ENCODE results near the gene PPDPF.

PPDPF gene

DNA sequence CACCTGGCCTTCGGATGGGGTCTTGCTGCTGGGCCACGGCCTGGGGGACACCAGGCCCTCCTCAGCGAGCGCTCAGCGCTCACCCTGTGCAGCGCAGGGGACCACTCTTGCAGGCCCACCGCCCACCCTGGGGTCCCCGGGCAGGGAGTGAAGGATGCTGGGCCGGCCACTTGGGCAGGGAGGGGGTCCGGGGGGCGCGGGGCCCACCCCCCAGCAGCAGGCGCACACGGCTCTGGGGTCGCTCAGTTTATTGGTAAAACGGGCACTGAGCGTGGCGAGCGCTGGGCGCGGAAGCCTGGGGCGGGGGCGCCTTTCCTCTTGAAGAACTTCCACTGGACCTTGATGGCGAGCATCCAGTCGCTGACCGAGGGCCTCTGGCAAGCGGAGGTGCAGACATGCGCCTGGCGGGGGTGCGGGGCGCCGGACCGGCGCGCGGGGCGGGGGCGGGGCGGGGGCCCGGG lies 32.8 kb upstream of the PPDPF start:
- Histone ChIP-seq H3K4me1 (ENCODE audit: control insufficient read depth in 1 of 2, insufficient read depth in 2 of 2, low read length in 2 of 2) (no peaks in the 10 kb centered on the region), H3K4me3 (ENCODE audit: low read depth in 1 of 2, low read length in 2 of 2) (no peak overlapping the region), H3K36me3 (ENCODE audit: control insufficient read depth in 1 of 2, insufficient read depth in 2 of 2, low read length in 2 of 2) (no peaks in the 10 kb centered on the region), H3K27me3 (ENCODE audit: control insufficient read depth in 1 of 2, insufficient read depth in 2 of 2, low read length in 2 of 2) (peaks cover 14 to 18% of the 10 kb centered on the region in 2 donors), H3K9me3 (ENCODE audit: control insufficient read depth in 1 of 2, low read length in 2 of 2) (no peaks in the 10 kb centered on the region), H3K27ac (ENCODE audit: low read depth, low read length) (no peak overlapping the region), H3K9ac (ENCODE audit: low read depth in 1 of 2, low read length in 2 of 2) (no peak overlapping the region)

DNA sequence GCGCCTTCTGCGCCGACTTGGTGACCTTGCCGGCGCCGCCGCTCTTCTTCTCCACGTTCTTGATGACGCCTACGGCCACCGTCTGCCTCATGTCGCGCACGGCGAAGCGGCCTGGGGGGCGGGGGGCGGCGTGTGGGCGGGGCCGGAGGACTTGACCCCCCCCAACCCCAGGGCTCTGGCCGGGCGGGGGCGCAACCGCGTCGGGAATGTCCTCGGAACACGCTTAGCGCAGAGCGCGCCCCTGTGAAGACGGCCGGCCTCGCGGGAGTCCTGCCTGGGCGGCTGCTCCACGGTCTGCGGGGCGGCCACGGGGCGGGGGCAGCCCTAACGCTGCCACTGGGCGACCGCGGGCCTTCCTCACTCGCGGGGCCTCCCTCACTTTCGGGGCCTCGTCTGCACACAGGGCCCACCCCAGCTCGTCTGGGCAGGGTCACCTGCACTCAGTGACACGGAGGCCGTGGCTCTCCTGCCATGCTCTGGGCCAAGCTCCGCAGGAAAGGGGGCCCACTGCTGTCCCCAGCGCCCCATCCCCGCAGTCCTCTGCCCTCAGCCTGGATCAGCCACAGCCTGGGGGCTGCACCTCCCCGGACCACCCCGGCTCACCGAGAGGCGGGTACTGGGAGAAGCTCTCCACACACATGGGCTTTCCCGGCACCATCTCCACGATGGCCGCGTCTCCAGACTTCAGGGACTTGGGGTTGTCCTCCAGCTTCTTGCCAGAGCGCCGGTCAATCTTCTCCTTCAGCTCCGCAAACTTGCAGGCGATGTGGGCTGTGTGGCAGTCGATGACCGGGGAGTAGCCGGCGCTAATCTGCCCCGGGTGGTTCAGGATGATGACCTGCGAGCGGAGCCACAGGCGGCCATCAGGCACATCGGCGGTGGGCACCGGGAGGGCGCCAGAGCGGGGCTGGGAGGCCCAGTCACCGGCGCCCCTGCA lies 32.0 kb upstream of the PPDPF start:
- no peak overlapping the region for H3K27ac ChIP-seq (ENCODE audit: low read depth, low read length)
- H3K9me3 ChIP-seq (ENCODE audit: control insufficient read depth in 1 of 2, low read length in 2 of 2): no peaks in the 10 kb centered on the region
- no peak overlapping the region for H3K4me3 ChIP-seq (ENCODE audit: low read depth in 1 of 2, low read length in 2 of 2)
- H3K9ac ChIP-seq (ENCODE audit: low read depth in 1 of 2, low read length in 2 of 2): no peak overlapping the region
- H3K27me3 ChIP-seq (ENCODE audit: control insufficient read depth in 1 of 2, insufficient read depth in 2 of 2, low read length in 2 of 2): peaks cover 9 to 14% of the 10 kb centered on the region in 2 donors
- no peaks in the 10 kb centered on the region for H3K36me3 ChIP-seq (ENCODE audit: control insufficient read depth in 1 of 2, insufficient read depth in 2 of 2, low read length in 2 of 2)
- no peaks in the 10 kb centered on the region for H3K4me1 ChIP-seq (ENCODE audit: control insufficient read depth in 1 of 2, insufficient read depth in 2 of 2, low read length in 2 of 2)

DNA sequence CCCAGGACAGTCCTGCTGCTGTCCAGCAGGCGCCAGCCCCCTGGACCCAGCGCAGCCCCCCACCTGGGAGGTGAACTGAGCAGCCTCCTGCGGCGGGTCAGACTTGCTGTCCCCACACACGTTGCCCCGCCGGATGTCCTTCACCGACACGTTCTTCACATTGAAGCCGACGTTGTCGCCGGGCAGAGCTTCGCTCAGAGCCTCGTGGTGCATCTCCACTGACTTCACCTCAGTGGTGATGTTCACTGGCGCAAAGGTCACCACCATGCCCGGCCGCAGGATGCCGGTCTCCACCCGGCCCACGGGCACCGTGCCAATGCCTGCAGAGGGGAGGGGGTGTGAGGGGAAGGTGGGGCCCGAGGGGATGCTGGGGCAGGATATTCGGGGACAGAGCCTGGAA lies 30.1 kb upstream of the PPDPF start:
- Histone ChIP-seq H3K4me3 (ENCODE audit: low read depth in 1 of 2, low read length in 2 of 2) (no peak overlapping the region), H3K4me1 (ENCODE audit: control insufficient read depth in 1 of 2, insufficient read depth in 2 of 2, low read length in 2 of 2) (no peaks in the 10 kb centered on the region), H3K36me3 (ENCODE audit: control insufficient read depth in 1 of 2, insufficient read depth in 2 of 2, low read length in 2 of 2) (no peaks in the 10 kb centered on the region), H3K27me3 (ENCODE audit: control insufficient read depth in 1 of 2, insufficient read depth in 2 of 2, low read length in 2 of 2) (peaks cover 4 to 14% of the 10 kb centered on the region in 2 donors), H3K9ac (ENCODE audit: low read depth in 1 of 2, low read length in 2 of 2) (no peak overlapping the region), H3K9me3 (ENCODE audit: control insufficient read depth in 1 of 2, low read length in 2 of 2) (no peaks in the 10 kb centered on the region), H3K27ac (ENCODE audit: low read depth, low read length) (no peak overlapping the region)

DNA sequence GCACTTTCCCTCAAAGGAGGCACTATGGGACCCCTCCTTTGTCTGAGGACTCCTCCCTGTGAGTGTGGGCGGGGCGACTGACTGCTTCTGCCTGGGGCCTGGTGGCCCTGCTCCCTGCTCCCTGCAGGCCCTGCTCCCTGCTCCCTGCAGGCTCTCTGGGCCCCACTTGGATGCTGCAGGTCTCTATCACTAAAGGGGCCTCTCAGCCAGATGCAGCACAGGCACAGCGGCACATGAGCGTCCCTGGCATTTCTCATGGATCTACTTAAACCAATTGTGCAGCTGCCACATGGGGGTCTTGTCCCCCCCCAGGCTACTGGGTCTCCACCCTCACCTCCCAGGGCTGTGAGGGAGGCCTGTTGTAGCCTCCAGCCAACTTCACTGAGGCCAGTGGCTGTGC lies 29.5 kb upstream of the PPDPF start:
- H3K36me3 ChIP-seq (ENCODE audit: control insufficient read depth in 1 of 2, insufficient read depth in 2 of 2, low read length in 2 of 2): no peaks in the 10 kb centered on the region
- H3K27me3 ChIP-seq (ENCODE audit: control insufficient read depth in 1 of 2, insufficient read depth in 2 of 2, low read length in 2 of 2): peaks cover 4 to 18% of the 10 kb centered on the region in 2 donors
- H3K9ac ChIP-seq (ENCODE audit: low read depth in 1 of 2, low read length in 2 of 2): no peak overlapping the region
- H3K27ac ChIP-seq (ENCODE audit: low read depth, low read length): no peak overlapping the region
- H3K9me3 ChIP-seq (ENCODE audit: control insufficient read depth in 1 of 2, low read length in 2 of 2): no peaks in the 10 kb centered on the region
- no peak overlapping the region for H3K4me3 ChIP-seq (ENCODE audit: low read depth in 1 of 2, low read length in 2 of 2)
- no peaks in the 10 kb centered on the region for H3K4me1 ChIP-seq (ENCODE audit: control insufficient read depth in 1 of 2, insufficient read depth in 2 of 2, low read length in 2 of 2)

DNA sequence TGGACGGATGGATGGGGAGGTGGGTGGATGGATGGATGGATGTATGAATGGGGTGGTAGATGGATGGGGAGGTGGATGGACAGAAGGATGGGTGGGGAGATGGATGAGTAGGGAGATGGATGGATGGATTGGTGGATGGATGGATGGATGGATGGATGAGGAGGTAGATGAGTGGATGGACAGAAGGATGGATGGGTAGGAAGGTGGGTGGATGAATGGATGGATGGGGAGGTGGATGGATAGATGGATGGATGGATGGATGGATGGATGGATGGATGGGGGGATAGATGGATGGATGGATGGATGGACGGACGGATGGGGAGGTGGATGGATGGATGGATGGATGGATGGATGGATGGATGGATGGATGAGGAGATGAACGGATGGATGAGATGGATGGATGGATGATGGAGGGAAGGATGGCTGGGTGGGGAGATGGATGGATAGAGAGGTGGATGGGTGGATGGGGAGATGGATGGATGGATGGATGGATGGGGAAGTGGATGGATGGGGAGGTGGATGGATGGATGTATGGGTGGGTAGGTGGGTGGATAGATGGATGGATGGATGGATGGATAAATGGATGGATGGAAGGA lies 28.8 kb upstream of the PPDPF start:
- Histone ChIP-seq H3K27ac (ENCODE audit: low read depth, low read length) (no peak overlapping the region), H3K9me3 (ENCODE audit: control insufficient read depth in 1 of 2, low read length in 2 of 2) (no peaks in the 10 kb centered on the region), H3K4me3 (ENCODE audit: low read depth in 1 of 2, low read length in 2 of 2) (no peak overlapping the region), H3K36me3 (ENCODE audit: control insufficient read depth in 1 of 2, insufficient read depth in 2 of 2, low read length in 2 of 2) (no peaks in the 10 kb centered on the region), H3K9ac (ENCODE audit: low read depth in 1 of 2, low read length in 2 of 2) (no peak overlapping the region), H3K4me1 (ENCODE audit: control insufficient read depth in 1 of 2, insufficient read depth in 2 of 2, low read length in 2 of 2) (peaks cover 0 to 4% of the 10 kb centered on the region in 2 donors), H3K27me3 (ENCODE audit: control insufficient read depth in 1 of 2, insufficient read depth in 2 of 2, low read length in 2 of 2) (peaks cover 6 to 22% of the 10 kb centered on the region in 2 donors)

DNA sequence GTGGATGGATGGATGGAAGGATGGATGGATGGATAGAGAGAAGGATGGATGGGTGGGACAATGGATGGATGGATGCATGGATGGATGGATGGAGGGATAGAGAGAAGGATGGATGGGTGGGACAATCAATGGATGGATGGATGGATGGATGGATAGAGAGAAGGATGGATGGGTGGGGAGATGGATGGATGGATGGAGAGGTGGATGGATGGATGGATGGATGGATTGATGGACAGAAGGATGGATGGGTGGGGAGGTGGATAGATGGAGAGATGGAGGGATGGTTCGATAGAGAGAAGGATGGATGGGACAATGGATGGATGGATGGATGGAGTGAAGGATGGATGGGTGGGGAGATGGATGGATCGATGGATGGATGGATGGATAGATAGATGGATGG lies 28.0 kb upstream of the PPDPF start:
- no peaks in the 10 kb centered on the region for H3K36me3 ChIP-seq (ENCODE audit: control insufficient read depth in 1 of 2, insufficient read depth in 2 of 2, low read length in 2 of 2)
- no peaks in the 10 kb centered on the region for H3K9me3 ChIP-seq (ENCODE audit: control insufficient read depth in 1 of 2, low read length in 2 of 2)
- H3K4me1 ChIP-seq (ENCODE audit: control insufficient read depth in 1 of 2, insufficient read depth in 2 of 2, low read length in 2 of 2): peaks cover 0 to 4% of the 10 kb centered on the region in 2 donors
- no peak overlapping the region for H3K9ac ChIP-seq (ENCODE audit: low read depth in 1 of 2, low read length in 2 of 2)
- peaks cover 14 to 26% of the 10 kb centered on the region in 2 donors for H3K27me3 ChIP-seq (ENCODE audit: control insufficient read depth in 1 of 2, insufficient read depth in 2 of 2, low read length in 2 of 2)
- no peak overlapping the region for H3K27ac ChIP-seq (ENCODE audit: low read depth, low read length)
- H3K4me3 ChIP-seq (ENCODE audit: low read depth in 1 of 2, low read length in 2 of 2): no peak overlapping the region

DNA sequence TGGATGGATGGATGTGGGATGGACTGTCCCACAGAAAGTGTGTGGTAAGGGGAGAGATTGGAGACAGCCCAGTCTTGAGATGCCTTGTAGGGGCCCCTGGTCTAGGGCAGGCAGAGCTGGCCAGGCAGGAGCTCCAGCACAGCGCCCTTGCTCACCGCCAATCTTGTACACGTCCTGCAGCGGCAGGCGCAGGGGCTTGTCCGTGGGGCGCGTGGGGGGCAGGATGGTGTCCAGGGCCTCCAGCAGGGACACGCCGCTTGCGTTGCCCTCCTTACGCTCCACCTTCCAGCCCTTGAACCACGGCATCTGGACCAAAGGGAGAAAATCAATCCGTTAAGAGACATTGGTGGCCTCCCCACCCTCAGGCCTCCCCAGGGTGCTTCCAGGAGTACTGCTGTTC lies 27.6 kb upstream of the PPDPF start:
- Histone ChIP-seq H3K9ac (ENCODE audit: low read depth in 1 of 2, low read length in 2 of 2) (no peak overlapping the region), H3K9me3 (ENCODE audit: control insufficient read depth in 1 of 2, low read length in 2 of 2) (no peaks in the 10 kb centered on the region), H3K4me1 (ENCODE audit: control insufficient read depth in 1 of 2, insufficient read depth in 2 of 2, low read length in 2 of 2) (peaks cover 0 to 4% of the 10 kb centered on the region in 2 donors), H3K36me3 (ENCODE audit: control insufficient read depth in 1 of 2, insufficient read depth in 2 of 2, low read length in 2 of 2) (no peaks in the 10 kb centered on the region), H3K27ac (ENCODE audit: low read depth, low read length) (no peak overlapping the region), H3K27me3 (ENCODE audit: control insufficient read depth in 1 of 2, insufficient read depth in 2 of 2, low read length in 2 of 2) (peaks cover 18 to 23% of the 10 kb centered on the region in 2 donors), H3K4me3 (ENCODE audit: low read depth in 1 of 2, low read length in 2 of 2) (no peak overlapping the region)

DNA sequence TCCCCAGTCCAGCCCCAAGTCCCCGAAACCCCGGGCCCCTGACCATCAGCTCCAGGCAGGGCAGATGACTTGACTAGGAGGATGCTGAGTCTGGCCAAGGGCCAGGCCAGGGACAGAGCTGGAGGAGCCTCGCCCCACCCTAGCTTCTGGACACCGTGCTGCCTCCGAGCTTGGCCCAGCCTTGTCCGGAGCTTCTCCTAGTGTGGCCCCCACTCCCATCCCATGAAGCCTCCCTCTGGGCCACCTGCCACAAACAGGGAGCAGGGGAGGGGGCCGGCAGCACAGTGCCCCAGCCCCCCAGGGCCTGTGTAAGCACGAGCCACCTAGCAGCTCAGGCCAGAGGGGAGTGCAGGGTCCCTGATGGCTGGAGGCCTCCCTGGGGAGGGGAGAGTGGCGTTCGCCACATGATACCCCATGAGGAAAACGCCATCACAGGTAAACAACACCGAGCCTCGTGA lies 27.0 kb upstream of the PPDPF start:
- no peak overlapping the region for H3K27ac ChIP-seq (ENCODE audit: low read depth, low read length)
- H3K36me3 ChIP-seq (ENCODE audit: control insufficient read depth in 1 of 2, insufficient read depth in 2 of 2, low read length in 2 of 2): no peaks in the 10 kb centered on the region
- H3K9me3 ChIP-seq (ENCODE audit: control insufficient read depth in 1 of 2, low read length in 2 of 2): no peaks in the 10 kb centered on the region
- peaks cover 22 to 23% of the 10 kb centered on the region in 2 donors for H3K27me3 ChIP-seq (ENCODE audit: control insufficient read depth in 1 of 2, insufficient read depth in 2 of 2, low read length in 2 of 2)
- H3K4me1 ChIP-seq (ENCODE audit: control insufficient read depth in 1 of 2, insufficient read depth in 2 of 2, low read length in 2 of 2): peaks cover 0 to 4% of the 10 kb centered on the region in 2 donors
- no peak overlapping the region for H3K9ac ChIP-seq (ENCODE audit: low read depth in 1 of 2, low read length in 2 of 2)
- no peak overlapping the region for H3K4me3 ChIP-seq (ENCODE audit: low read depth in 1 of 2, low read length in 2 of 2)

DNA sequence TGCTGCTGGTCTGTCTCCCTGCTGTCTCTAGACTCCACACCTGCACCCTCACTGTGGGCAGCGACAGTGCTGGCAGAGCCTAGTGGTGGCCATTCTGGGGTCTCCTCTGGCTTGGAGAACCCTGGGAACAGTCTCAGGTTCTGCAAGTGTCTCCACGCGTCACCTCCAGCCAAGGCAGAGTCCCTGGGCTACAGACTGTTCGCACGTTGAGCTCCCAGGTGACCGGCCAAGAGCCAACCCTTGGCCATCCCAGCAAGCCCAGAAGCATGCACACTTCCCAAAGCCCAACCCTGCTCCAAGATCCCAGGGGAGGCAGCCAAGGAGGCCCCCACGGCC lies 26.5 kb upstream of the PPDPF start:
- Histone ChIP-seq H3K9me3 (ENCODE audit: control insufficient read depth in 1 of 2, low read length in 2 of 2) (no peaks in the 10 kb centered on the region), H3K4me1 (ENCODE audit: control insufficient read depth in 1 of 2, insufficient read depth in 2 of 2, low read length in 2 of 2) (peaks cover 0 to 4% of the 10 kb centered on the region in 2 donors), H3K36me3 (ENCODE audit: control insufficient read depth in 1 of 2, insufficient read depth in 2 of 2, low read length in 2 of 2) (no peaks in the 10 kb centered on the region), H3K27me3 (ENCODE audit: control insufficient read depth in 1 of 2, insufficient read depth in 2 of 2, low read length in 2 of 2) (peaks cover 18 to 20% of the 10 kb centered on the region in 2 donors), H3K4me3 (ENCODE audit: low read depth in 1 of 2, low read length in 2 of 2) (no peak overlapping the region), H3K9ac (ENCODE audit: low read depth in 1 of 2, low read length in 2 of 2) (no peak overlapping the region), H3K27ac (ENCODE audit: low read depth, low read length) (no peak overlapping the region)

DNA sequence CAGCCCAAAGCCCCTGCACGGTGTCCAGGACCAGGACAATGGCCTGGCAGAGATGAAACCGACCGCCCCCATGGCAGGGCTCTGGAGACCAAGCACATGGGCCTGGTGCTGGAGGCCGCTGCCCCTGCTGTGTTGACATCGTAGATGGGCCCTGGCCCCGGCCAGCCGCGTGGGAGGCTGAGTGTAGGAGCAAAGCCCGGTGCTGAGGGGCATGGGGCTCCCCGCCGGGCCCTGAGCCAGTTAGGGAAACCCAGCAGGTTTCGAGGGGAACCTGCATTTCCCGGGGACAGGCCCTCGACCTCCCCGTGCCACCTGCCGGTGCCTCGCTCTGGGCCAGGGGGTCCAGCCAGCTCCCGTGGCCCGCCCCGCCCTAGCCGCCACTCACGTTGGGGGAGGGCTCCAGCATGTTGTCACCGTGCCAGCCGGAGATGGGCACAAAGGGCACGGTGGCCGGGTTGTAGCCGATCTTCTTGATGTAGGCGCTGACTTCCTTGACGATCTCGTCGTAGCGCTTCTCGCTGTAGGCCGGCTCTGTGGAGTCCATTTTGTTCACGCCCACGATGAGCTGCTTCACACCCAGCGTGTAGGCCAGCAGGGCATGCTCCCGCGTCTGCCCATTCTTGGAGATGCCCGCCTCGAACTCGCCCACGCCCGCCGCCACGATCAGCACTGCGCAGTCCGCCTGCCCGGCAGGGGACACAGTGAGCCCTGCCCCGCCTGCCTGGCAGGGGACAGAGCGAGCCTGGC lies 26.0 kb upstream of the PPDPF start:
- H3K27me3 ChIP-seq (ENCODE audit: control insufficient read depth in 1 of 2, insufficient read depth in 2 of 2, low read length in 2 of 2): peaks cover 21% of the 10 kb centered on the region in 2 donors
- no peaks in the 10 kb centered on the region for H3K36me3 ChIP-seq (ENCODE audit: control insufficient read depth in 1 of 2, insufficient read depth in 2 of 2, low read length in 2 of 2)
- no peaks in the 10 kb centered on the region for H3K9me3 ChIP-seq (ENCODE audit: control insufficient read depth in 1 of 2, low read length in 2 of 2)
- H3K4me3 ChIP-seq (ENCODE audit: low read depth in 1 of 2, low read length in 2 of 2): no peak overlapping the region
- no peak overlapping the region for H3K27ac ChIP-seq (ENCODE audit: low read depth, low read length)
- no peak overlapping the region for H3K9ac ChIP-seq (ENCODE audit: low read depth in 1 of 2, low read length in 2 of 2)
- H3K4me1 ChIP-seq (ENCODE audit: control insufficient read depth in 1 of 2, insufficient read depth in 2 of 2, low read length in 2 of 2): peaks cover 0 to 4% of the 10 kb centered on the region in 2 donors

Measured in duodenal mucosa (tissue), 2 donors.